GM12873 (cell line): Measurements from ENCODE around the gene PARP6.

Experiments used
- CTCF ChIP-seq: IDR thresholded peaks from 2 replicates; pipeline ENCODE4 v1.5.1; 2012; ENCODE audit warnings: low read depth, mild to moderate bottlenecking, moderate library complexity, low read length, control low read depth; ENCODE audit not compliant: insufficient read depth; ENCODE audit errors: missing control alignments

PARP6 gene

GRCh38 chr15:72288796-72289596 is 16.6 kb upstream of the PARP6 start:
- no peak for TF ChIP-seq CTCF

GRCh38 chr15:72285927-72286516 is 13.7 kb upstream of the PARP6 start:
- TF ChIP-seq CTCF = peak; percentile 65

GRCh38 chr15:72285402-72285801 is 13.0 kb upstream of the PARP6 start:
- TF ChIP-seq CTCF = no peak

DNA sequence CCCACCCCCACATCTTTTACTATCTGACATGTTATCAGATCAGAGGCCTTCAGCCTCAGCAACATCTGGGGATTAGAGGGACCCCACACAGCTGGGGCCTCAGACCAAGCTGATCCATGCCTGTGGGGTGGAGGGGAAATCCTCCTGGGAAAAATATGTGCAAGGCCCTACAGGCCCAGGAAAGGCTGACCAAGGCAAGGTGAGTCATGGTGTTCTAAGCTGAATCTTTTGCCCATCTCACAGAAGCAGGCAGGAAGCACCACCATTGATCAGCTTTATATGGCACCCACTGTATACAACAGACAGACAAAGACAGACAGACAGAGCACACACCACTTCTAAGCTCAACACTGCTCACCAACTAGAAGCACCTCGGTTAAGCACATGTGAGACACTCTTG is 12.4 kb upstream of the PARP6 start:
- TF ChIP-seq CTCF = no peak

GRCh38 chr15:72281713-72282112 is 9.4 kb upstream of the PARP6 start:
- no peak for TF ChIP-seq CTCF

GRCh38 chr15:72280751-72281150 is 8.4 kb upstream of the PARP6 start:
- TF ChIP-seq CTCF = no peak

DNA sequence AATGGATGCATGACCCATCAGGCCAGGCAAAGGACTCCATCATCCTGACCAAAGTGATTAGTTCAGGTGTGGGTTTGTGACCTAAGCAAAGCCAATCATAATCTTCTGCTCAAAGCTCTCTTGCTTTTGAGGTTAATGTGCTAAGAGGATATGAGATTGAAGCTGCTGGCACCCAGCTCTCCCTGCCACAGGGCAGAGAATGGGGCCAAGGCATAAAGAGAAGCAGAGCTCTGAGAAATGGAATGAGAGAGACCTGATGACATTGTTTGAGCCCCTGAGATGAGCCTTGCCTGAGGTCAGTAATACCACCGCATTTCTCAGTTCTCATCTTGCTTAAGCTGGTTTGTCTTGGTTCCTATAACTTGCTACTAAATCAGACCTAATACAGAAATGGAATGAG is 6.4 kb upstream of the PARP6 start:
- no peak for TF ChIP-seq CTCF
